Nucleus accumbens (tissue), 56 donors: ENCODE results near the gene GPRC5A.
"Not testable (repeated sequence)": the region's sequence is repeated elsewhere in the genome, so short reads cannot be mapped to it uniquely, and the experiment has no call there.

ENCODE experiments used
- DNase-seq, 56 donors: peaks; one replicate each; lab custom pipeline; 2025; lab: John Stamatoyannopoulos, UW

The GPRC5A gene, protein sequence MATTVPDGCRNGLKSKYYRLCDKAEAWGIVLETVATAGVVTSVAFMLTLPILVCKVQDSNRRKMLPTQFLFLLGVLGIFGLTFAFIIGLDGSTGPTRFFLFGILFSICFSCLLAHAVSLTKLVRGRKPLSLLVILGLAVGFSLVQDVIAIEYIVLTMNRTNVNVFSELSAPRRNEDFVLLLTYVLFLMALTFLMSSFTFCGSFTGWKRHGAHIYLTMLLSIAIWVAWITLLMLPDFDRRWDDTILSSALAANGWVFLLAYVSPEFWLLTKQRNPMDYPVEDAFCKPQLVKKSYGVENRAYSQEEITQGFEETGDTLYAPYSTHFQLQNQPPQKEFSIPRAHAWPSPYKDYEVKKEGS

DNA sequence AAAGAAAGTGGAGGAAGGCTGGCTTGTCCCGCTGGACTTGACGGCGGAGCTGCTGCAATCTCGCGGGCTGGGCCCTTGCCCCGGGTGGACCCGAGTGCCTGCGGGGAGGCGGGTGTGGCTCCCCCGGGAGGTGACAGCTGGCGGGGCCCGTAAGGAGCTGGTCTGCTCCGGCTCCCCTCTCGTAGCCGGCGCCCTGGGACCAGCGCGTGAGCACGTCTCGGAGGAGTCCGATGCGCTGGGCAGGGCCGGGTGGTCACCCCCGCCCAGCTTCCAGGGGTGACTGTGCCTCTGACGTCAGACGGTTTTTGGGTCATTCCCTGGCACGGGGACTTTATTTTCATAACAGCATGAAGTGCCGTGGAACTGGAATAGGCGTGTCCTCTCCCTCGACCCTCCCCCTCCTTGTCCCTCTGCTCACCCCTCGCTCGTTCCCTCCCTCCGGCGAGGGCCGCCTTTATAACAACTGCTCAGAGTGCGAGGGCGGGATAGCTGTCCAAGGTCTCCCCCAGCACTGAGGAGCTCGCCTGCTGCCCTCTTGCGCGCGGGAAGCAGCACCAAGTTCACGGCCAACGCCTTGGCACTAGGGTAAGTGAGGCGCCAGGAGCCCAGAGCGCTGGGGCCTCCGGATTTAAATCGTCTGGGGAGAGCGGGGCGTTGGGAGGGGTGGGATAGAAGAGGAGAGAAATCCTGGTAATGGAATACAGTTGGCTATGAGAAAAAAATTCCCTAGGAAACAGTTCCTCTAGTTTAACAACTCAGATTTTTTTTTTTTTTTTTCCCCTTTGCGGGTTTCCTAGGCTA, at the start of gene GPRC5A:
Gene GPRC5A, plus strand, starts transcription at position 483 of the 801 bp plus-strand sequence. CDS start 16,688 bp downstream, outside the sequence.
- peak in 18 of 56 donors; percentile 2 to 88 (median 34) for DNase-seq

DNA sequence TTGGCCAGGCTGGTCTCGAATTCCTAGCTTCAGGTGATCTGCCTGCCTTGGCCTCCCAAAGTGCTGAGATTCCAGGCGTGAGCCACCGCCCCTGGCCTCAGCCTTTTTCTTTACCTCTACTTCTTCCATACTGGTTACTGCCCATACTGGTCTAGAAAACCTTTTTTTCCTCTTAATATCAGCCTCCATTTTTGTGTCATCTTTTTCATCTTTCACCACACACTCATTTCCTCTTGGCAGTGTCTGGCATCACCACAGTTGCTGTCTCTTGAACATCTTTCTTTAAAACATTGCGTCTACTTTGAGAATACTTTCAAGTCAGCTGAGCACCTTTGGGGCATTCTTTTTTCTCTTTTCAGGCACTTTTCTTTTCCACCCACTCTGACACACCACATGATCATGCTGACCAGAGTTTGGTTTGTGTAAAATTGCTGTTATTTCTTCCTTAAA, 45.5 kb upstream of the GPRC5A start:
- DNase-seq = no peak

DNA sequence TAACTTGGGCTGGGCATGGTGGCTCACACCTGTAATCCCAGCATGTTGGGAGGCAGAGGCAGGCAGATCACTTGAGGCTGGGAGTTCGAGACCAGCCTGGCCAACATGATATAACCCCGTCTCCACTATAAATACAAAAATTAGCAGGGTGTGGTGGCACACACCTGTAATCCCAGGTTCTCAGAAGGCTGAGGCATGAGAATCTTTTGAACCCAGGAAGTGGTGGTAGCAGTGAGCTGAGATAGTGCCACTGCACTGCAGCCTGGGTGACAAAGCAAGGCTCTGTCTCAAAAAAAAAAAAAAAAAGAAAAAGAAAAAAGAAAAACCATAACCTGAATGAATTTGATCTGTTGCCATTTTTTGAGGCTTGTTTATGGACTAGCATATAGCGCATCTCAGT, 44.6 kb upstream of the GPRC5A start:
- not testable (repeated sequence) for DNase-seq

DNA sequence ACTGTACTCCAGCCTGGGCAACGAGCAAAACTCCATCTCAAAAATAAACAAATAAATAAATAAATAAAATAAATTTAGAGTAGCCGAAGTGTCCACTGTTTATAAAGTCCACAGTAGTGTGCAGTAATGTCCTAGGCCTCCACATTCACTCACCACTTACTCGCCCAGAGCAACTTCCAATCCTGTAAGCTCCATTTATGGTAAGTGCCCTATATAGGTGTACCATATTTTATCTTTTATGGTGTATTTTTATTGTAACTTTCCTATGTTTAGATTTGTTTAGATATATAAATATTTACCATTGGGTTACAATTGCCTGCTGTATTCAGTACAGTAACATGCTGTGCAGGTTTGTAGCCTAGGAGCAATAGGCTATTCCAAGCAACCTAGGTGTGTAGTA, 37.9 kb upstream of the GPRC5A start:
- DNase-seq = no peak

DNA sequence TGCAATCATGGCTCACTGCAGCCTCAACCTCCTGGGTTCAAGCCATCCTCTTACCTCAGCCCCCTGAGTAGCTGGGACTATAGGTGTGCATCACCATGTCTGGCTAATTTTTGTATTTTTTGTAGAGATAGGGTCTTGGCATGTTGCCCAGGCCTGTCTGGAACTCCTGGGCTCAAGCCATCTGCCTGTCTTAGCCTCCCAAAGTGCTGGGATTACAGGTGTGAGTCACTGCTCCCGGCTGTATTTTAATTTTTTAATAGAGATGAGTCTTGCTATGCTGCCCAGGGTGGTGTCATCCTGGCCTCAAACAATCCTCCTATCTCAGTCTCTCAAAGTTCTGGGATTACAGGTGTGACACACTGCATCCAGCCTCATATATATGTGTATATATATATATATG, 31.7 kb upstream of the GPRC5A start:
- DNase-seq = no peak

DNA sequence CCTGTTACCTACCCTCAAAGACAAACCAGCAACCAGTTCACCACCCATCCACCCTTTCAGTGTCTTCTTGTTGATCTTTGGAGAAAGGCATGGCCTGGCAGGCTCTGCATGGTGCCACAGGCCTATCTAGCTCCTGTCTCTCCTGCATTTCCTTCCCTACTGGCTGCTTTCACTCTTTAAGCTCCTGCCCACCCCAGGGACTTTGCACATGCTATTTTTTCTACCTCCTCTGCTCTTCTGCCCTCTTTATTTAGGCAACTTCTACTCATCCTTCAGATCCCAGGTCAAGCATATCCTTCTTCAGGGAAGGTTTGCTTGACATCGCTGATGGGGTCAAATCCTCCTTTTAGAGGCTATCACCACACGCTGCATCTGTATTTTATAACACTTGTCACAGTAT, 27.1 kb upstream of the GPRC5A start:
- DNase-seq = no peak

DNA sequence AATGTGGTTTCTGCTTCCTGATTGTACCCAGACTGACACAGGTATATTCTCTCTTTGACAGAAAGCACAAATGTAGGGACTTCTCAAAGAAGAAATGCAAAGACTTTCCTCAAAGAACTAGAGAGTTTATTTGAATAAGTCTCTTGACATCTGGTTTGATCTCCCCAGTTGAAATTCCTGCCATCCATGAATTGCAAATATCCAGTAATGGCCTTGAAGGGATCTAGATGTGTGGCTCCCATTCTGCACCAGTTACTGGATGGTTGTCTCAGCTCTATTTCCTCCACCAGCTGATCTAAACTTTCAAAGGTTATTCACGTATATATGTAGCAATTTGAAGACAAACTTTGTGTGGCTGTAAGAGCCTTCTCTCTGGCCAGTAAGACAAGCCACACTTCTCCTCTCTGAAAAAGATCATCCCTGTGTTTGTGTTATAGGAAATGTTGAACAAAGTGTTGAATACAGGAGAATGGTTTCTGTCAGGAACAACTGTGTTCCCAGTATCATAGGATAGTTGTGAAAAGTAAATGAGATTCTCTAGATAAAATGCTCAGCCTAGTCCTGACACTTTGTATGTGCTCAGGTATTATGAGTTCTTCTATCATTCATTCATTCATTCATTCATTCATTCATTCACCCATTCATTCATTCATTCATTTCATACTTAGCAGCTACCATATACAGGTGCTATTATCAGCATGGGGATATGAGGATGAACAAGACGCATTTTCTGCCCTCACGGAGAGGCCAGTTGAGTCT, 22.7 kb upstream of the GPRC5A start:
- no peak for DNase-seq

DNA sequence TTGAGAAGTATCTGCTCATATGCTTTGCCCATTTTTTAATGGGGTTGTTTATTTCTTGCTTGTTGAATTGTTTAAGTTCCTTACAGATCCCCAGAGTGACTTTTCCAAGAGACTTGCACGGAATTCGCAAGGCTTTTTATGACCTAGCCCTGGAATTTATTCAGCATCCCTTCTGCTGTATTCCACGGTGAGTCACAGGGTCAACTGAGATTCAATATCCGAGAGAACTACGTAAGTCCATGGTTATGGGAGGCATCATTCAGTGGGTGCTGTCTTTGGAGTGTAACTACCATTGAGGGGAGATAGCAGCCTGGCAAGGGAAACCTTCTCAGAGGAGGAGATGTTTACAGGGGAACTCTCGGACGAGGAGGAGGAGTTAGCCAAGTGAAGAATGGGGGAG, 20.9 kb upstream of the GPRC5A start:
- no peak for DNase-seq

DNA sequence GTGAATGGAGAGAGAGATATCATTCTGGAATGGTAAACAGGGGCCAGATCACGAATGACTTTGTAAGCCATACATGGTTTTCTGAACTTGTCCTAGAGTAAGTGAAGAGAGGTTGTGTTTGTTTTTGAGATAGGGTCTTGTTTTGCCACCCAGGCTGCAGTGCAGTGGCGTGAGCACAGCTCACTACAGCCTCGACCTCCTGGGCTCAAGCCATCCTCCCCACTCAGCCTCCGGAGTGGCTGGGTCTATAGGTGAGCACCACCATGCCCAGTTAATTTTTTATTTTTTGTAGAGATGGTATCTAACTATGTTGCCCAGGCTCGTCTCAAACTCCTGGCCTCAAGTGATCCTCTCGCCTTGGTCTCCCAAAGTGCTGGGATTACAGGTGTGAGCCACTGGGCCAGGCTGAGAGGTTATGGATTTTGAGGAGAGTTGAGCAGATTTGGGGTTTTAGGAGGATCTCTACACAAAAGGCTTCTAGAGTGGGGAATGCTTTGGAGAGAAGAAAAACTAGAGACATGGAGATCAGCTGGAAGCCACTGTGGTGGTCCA, 19.7 kb upstream of the GPRC5A start:
- no peak for DNase-seq

DNA sequence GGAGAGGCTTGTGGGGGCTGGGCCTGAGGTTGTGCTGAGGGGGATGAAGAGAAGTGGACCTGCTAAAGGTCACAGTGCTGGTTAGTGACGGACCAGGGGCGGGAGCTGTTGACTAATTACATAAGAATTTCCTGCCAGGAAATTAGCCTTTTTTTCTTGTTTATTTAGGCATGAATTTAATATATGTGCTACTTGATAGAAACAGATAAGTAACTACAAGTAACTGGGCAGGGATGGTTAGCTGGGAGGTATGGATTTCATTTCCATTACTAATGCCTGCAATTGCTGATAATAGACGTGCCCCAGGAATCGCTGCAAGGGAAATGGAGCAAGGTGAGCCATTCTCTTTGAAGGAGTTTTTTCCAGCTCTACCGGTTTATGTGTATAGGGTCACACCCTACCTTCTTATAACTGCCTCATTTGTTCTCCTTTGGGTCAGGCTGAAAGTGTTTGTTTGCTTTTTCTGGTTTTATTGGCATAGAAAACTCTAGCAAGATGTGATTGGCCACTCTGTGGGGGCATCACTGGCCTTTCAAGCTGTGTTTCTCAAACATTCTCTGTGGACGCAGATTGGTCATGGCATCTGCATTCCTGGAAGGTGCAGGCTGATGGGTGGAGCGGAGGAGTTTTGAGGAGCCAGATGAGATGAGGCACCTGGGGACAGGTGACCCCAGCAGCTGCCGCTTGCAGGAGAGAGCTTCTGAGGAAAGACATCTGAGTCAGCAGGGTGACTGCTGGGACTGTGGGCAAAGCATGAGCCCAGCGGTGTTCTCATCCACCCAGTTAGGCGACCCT, 19.0 kb upstream of the GPRC5A start:
- DNase-seq = no peak

DNA sequence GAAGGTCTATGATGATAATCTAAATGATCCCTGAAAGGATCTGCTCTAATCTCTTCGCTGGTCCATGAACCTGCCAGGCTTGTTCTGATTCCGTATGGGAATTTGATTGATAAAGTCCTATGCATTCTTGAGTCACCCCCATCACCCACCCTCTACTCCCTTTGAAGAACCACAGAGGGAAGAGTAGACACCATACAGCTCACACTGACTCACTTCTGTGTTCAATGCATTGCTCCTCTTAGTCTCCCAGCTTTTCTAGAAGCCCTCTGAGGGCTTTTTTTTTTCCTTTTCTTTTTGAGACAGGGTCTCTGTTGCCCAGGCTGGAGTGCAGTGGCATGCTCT, 18.5 kb upstream of the GPRC5A start:
- no peak for DNase-seq

DNA sequence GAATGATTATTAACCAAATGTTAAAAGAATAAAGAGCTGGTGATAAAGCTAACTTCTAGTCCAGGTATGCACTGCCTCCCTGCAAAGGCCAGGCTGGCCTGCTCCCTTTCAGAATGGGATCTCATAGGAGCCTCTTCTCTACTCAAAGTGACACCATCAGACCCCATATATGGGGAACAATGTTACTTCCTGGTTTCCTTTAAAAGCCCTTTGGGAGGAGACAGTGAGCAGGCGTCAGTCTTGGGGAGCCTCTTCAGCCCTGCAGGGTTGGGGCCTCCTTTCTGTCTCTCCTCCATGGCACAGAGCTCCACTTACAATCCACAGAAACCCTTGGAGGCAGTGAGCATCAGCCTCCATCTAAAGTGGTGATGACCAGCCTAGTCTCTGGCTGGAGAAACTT, 17.3 kb upstream of the GPRC5A start:
- no peak for DNase-seq

DNA sequence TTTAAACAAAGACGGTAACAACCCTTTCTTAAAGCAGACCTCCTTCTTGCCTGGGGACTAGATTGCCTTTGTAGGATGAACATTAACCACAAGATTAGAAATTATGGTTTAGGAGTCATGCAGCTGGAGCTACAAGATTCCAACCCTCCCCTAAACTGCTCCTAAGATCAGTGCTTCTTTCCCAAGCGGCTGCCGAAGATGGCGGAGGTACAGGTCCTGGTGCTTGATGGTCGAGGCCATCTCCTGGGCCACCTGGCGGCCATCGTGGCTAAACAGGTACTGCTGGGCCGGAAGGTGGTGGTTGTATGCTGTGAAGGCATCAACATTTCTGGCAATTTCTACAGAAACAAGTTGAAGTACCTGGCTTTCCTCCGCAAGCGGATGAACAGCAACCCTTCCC, 16.1 kb upstream of the GPRC5A start:
- not testable (repeated sequence) for DNase-seq

DNA sequence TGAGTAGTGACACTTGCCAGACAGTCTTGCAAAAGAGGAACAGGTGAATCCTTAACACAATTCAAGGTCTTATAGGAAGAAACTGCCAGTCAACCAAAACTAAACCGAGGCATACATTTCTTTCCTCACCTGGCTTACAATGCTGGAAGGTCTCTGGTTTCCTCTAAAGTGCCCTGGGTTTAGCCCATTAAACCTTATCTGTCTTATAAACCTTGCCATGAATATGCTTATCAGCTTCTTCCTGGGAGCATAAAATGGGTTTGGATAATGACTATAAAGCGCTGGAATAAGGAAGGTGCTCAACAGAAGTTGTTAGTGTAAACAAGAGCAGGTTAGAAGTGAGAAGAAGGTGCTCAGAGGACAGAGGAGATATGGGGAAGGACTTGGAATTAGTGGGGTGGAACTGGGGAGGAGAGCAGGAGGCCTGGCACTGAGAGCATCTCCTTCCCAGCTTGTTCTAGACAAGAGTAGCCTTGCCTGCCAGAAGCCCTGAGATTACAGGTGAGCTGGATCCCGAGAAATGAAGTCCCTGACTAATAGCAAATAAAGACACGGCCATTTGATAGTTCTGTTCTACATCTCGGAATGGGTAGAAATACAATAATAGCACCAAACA, 14.1 kb upstream of the GPRC5A start:
- no peak for DNase-seq

DNA sequence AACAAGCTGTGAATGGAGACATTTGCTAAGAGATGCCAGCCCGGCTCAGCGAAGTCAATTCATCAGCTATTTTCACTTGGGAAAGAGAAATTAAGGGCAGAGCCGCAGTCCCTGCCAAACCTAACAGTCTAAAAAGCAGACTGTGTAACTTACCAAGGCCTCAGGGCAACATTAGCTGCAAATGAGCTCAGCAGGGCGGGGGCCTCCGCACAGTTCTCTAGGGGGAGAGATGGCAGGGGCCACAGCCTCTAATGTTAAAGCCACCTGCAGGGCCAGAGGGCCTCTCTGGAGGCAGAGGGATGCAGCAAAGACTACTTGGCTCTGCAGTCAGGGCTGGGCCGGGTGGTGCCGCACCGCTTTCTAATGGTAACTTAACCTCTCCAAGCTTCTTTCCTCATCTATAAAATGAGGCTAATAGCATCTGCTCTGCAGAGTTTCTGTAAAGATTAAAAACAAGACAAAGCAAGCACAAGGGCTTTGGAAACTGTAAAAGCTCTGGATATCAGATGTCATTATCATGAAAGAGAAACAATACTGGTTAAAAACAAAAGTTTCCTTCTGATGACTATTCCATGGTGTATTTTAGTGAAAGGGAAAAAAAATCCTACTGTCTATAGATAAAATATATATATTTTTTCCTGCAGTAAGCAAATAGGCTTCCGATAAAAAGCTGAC, 13.4 kb upstream of the GPRC5A start:
- DNase-seq = no peak

DNA sequence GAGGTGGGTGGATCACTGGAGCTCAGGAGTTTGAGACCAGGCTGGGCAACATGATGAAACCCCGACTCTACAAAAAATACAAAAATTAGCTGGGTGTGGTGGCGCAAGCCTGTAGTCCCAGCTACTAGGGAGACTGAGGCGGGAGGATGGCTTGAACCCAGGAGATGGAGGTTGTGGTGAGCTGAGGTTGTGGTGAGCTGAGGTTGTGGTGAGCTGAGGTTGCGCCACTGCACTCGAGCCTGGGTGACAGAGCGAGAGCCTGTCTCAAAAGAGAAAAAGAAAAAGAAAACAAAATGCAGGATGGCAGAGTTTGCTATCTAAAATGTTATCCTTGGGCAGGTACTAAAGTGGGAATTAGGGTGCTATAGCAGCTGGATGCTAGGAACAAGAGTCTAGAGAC, 10.8 kb upstream of the GPRC5A start:
- DNase-seq = no peak

DNA sequence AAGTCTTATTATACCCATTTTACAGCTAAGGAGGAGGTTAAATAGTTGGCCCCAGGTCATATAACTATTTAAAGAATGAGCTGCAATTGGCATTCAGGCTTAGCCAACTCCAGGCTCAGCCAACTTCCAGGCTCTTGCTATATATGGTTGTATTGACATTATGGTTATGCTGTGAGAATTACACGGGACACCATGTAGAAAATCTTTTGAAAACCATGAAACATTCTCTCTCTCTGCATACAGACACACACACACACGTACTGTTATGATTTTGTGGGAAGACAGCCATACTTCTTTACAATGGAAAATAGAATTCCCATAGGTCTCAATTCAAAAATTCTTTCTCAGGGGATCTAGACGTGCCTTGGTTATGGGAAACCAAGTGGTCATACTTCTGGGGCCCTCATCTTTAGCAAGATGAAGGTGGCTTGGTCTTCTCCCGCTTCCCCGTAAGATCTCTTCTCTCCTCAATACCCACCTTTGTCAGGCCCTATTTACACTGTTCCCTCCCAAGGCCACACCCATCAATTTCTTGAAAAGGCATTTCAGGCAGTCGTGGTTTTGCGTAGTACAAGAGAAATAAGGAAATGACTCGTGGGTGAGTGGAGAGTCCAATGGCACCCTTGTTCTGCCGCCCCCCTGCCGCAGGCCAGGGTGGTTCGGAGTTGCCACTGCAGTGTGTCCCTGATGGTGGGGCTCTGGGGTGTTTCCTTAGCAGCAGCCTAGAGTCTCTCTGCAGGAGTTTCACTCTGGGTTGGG, 10.0 kb upstream of the GPRC5A start:
- DNase-seq = no peak

DNA sequence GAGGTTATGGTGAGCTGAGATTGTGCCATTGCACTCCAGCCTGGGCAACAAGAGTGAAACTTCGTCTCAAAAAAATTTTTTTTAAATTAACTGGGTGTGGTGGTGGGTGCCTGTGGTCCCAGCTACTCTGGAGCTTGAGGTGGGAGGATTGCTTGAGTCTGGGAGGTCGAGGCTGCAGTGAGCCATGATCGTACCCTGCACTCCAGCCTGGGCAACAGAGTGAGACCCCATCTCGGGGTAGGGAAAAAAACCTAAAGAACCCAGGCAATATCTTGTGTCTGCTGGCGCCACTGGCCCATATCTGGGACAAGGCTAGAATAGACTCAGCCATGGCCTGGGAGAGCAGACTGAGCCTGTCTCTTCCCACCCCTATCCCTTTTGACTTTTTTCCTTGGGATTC, 9.1 kb upstream of the GPRC5A start:
- DNase-seq = no peak
